Central memory CD8-positive, alpha-beta T cell (primary cell): ENCODE results near the gene BID.
A peak's percentile ranks its signal among the peaks of the same experiment; 100 is the strongest.

Experiments
- ATAC-seq: fragments of 150-1000 bp; cut with Tn5 transposase; replicated peaks from 2 replicates; pipeline ENCODE4 v1.10.0; 2022; ENCODE audit warnings: mild to moderate bottlenecking, moderate FRiP score, moderate number of reproducible peaks; ENCODE audit not compliant: poor library complexity, severe bottlenecking; ENCODE audit errors: extremely low read depth
- DNase-seq, 2 donors: peaks; one replicate each; pipeline ENCODE4 v3.0.0; 2021; ENCODE audit warnings: low spot score in 2 of 2
- H3K27ac Mint-ChIP-seq: one replicate; pipeline ENCODE4 v1.8.0; 2022; ENCODE audit warnings: low read depth, mild to moderate bottlenecking, moderate library complexity, mixed read lengths
- H3K27me3 Mint-ChIP-seq: one replicate; pipeline ENCODE4 v1.8.0; 2022; ENCODE audit warnings: mixed read lengths
- H3K36me3 Mint-ChIP-seq: one replicate; pipeline ENCODE4 v1.8.0; 2022; ENCODE audit warnings: mild to moderate bottlenecking, moderate library complexity, mixed read lengths; ENCODE audit not compliant: insufficient read depth
- H3K4me1 Mint-ChIP-seq: one replicate; pipeline ENCODE4 v1.8.0; 2022; ENCODE audit warnings: mixed read lengths
- H3K4me3 Mint-ChIP-seq: one replicate; pipeline ENCODE4 v1.8.0; 2022; ENCODE audit warnings: mild to moderate bottlenecking, moderate library complexity, mixed read lengths
- H3K9me3 Mint-ChIP-seq: one replicate; pipeline ENCODE4 v1.8.0; 2022; ENCODE audit warnings: mixed read lengths

The BID gene

DNA sequence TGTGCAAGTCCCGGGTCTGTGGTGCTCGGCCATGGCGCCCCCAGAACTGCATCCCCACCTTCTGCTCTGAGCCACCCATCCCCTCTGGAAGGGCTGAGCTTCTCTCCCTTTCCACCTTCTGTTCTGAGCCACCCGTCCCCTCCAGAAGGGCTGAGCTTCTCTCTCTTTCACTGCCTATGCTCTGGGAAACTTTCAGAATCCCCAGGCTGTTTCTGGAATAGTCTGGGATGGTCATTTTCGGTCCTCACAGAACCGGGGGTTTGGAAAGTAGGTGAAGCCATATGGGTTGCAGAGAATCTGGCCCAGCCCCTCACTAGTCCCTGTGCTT, 3.4 kb upstream of the BID start:
- DNase-seq (no peak), ATAC-seq (no peak)
- Mint-ChIP-seq H3K4me1 (peaks cover 84% of the 10 kb centered on the region), H3K4me3 (peak overlapping the region; percentile 99), H3K9me3 (no peaks in the 10 kb centered on the region), H3K36me3 (peaks cover 19% of the 10 kb centered on the region), H3K27ac (peak overlapping the region; percentile 98), H3K27me3 (no peaks in the 10 kb centered on the region)

DNA sequence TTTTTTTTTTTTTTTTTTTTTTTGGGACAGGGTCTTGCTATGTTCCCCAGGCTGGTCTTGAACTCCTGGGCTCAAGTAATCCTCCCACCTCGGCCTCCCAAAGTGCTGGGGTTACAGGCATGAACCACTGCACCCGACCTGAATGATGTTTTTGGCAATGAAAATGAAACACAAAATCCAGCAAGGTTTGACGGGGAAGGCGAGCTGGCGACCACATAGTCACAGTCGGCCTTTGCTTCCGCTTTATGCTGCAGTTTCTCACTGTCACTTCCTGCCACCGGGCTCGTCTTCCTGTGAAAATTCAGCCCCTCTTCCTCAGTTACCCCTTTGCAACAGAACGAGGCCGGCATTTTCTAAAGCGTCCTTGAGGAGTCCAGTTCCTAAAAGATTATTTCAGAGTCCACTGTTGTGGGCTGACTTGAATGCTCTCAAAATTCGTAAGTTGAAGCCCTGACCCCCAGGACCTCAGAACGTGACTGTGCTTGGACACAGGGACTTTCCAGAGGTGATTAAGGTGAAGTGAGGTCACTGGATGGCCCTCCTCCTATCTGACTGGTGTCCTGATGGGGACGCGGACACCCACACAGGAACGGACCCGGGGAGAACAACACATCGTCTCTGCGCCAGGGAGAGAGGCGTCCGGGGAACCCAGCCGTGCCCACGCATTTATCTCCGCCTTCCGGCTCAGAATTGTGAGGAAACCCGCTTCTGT, 2.9 kb upstream of the BID start:
- ATAC-seq (peak; percentile 69), DNase-seq (peak; percentile 54 to 75)
- H3K27me3 Mint-ChIP-seq, result no peaks in the 10 kb centered on the region
- no peaks in the 10 kb centered on the region for H3K9me3 Mint-ChIP-seq
- H3K27ac Mint-ChIP-seq, result peak overlapping the region; percentile 98
- H3K36me3 Mint-ChIP-seq, result peaks cover 19% of the 10 kb centered on the region
- peaks cover 83% of the 10 kb centered on the region for H3K4me1 Mint-ChIP-seq
- peak overlapping the region; percentile 99 for H3K4me3 Mint-ChIP-seq

DNA sequence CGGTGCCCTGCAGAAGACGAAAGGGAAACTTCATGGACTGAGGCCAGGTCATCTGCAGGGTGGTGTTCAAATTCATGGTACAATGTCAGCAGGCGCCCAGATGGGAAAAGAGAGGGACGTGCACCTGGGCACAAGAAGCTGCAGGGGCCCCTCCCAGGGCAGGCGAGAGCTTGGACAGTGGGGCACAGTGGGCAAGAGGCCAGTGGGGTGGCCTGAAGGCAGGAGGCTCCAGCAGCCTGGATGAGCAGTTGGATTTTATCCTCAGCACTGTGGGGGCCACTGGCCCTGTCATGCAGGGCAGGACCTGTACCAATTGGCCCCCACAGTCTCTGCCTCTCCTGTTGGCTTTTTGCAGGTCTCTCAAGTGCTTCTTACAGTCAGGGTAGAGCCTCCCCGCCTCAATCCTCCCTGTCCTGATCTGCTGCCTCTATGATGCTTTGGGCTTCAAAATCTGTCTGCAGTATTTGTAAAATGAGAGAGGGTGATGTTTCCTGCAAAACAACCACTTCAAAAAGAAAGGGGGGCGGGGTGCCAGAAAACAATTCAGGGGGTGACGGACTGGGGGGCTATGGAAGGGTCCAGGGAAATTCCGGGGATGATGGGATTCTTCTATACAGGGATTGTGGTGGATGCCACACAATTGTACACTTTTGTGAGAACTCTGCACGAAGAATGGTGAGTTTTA, 1.7 kb upstream of the BID start:
- no peaks in the 10 kb centered on the region for H3K9me3 Mint-ChIP-seq
- no peak for ATAC-seq
- peak overlapping the region; percentile 89 for H3K4me3 Mint-ChIP-seq
- DNase-seq, result no peak
- no peaks in the 10 kb centered on the region for H3K27me3 Mint-ChIP-seq
- peaks cover 19% of the 10 kb centered on the region for H3K36me3 Mint-ChIP-seq
- peaks cover 75% of the 10 kb centered on the region for H3K4me1 Mint-ChIP-seq
- H3K27ac Mint-ChIP-seq, result peak overlapping the region; percentile 98

DNA sequence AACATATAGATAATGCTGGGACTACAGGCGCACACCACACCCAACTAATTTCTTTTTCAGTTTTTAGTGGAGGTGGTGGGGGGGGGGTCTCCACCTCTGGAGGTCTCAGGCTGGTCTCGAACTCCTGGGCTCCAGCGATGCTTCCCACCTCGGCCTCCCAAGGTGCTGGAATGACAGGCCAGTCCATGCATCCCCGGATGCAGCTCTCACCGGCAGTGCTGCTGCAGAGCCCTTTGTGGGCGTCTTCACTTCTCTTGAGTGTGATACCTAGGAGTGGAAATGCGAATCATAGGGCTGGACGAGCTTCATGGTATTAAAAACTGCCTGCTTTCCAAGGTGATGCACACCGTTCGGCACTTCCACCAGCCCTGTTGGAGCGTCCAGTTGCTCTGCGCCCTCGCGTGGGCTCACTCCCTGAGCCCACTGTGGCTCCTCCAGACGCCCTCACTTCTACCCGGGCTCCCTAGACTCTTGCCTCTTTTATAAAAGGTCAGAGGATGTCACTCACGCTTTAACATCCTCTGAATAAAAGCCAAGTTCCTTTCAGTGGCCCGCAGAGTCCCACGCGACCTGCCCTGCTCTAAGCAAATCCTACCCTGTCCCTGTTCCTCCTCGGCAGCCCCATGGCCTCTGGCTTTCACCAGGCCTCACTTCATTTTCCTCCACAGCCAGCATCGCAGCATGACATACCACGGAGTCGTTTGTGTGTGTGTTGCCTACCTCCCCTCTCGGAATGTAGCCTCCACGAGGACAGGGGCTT, 837 bp upstream of the BID start:
- Mint-ChIP-seq H3K27me3 (no peaks in the 10 kb centered on the region), H3K4me3 (peak overlapping the region; percentile 89), H3K4me1 (peaks cover 73% of the 10 kb centered on the region), H3K36me3 (peaks cover 23% of the 10 kb centered on the region), H3K9me3 (no peaks in the 10 kb centered on the region), H3K27ac (peak overlapping the region; percentile 98)
- DNase-seq (no peak), ATAC-seq (no peak)

DNA sequence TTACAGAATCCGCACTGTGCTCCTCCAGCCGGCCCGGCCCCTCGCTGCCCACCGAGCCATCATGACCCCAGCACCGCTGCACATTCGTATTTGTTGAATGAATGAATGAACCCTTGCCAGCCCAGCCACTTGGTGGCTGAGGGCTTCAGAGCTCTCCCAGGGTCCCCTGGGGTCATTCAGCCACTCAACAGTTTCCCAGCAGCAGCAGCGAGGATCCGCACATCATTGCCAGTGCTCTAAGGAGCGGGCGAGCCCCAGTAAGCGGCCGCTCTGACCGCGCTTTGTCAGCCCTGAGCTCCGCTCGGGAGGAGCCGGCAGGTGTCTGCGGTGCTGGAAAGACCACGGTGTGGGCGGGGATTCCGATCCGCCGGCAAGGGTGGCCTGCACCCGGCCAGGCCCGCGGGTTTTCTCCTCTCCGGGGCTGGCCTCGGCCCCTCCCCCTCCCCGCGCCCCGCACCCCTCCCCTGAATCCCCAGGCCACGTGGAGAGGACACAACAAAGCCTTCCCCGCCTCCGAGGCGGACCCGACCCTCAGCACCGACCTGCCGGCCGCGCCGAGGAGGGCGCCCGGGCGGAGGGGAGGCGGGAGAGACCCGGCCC, 563 bp downstream of the BID start:
- peak; percentile 40 to 55 for DNase-seq
- no peaks in the 10 kb centered on the region for H3K27me3 Mint-ChIP-seq
- H3K27ac Mint-ChIP-seq, result peak overlapping the region; percentile 82
- peaks cover 22% of the 10 kb centered on the region for H3K36me3 Mint-ChIP-seq
- peak; percentile 54 for ATAC-seq
- H3K9me3 Mint-ChIP-seq, result no peaks in the 10 kb centered on the region
- peak overlapping the region; percentile 89 for H3K4me3 Mint-ChIP-seq
- peaks cover 69% of the 10 kb centered on the region for H3K4me1 Mint-ChIP-seq

DNA sequence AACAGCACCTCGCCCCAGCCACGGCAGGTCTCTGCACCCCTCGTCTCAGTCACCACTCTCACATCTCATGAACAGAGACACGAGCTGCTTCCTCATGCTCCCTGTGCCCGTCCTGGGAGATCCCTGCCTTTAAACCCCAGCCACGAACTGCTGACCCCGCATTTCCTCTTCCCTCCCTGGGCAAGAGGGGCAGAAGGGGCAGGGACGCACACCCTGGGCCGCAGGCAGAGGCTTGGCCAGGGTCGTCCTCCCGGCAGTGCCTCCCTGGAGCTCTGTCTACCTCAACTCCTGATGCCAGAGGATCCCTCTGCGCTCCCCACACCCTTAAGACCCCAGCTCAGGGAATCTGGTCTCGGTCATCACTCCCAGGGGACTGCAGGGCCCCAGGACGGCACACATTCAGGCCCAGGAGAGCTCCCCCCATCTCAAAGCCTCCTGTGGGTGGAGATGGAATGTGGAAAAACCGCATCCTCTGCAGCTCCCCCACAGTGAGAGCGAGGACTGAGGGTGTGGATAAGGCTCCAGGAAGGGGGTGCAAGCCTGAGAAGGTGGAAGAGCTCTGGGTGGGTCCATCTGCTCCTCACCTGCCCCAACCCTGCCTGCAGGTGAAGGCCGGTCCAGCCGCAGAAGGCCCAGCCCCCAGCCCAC, 1.2 kb downstream of the BID start:
- Mint-ChIP-seq H3K27ac (peak overlapping the region; percentile 82), H3K4me3 (peak overlapping the region; percentile 89), H3K9me3 (no peaks in the 10 kb centered on the region), H3K4me1 (peaks cover 64% of the 10 kb centered on the region), H3K27me3 (no peaks in the 10 kb centered on the region), H3K36me3 (peaks cover 22% of the 10 kb centered on the region)
- ATAC-seq (no peak), DNase-seq (no peak)

DNA sequence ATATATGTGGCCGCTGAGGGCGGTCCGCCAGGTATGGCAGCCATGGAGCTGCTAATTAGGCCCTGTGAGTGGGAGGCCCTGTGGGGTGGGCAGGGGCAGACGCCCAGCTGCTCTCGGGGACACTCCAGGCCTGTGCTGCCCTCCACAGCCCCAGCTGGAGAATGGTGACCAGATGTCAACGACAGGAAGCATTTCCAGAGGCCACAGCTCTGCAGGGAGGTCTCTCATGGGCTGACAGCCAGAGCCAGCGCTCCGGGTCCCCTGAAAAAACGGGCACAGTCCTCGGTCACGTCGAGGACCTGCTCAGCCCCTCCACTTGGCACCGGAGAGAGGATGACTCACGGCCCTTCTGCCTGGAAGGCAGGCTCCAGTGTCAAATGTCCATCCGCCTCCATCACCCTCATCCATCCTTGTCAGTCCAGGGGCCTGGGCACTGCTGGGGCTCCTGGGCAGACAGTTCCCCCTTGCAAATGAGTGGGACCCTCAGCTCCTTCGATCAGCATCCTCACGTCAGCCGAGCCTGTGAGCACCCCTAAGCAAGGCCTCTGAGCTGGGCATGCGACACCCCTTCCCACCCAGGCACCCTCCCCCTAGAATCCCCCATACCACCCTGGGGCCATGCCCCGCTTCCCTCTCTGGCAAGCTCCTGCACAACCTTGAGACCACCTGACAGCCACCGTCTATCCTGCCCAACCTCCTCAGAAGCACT, 1.9 kb downstream of the BID start:
- Mint-ChIP-seq H3K4me1 (peaks cover 64% of the 10 kb centered on the region), H3K36me3 (peaks cover 21% of the 10 kb centered on the region), H3K9me3 (no peaks in the 10 kb centered on the region), H3K27ac (peak overlapping the region; percentile 82), H3K4me3 (peak overlapping the region; percentile 89), H3K27me3 (no peaks in the 10 kb centered on the region)
- DNase-seq (no peak), ATAC-seq (no peak)

DNA sequence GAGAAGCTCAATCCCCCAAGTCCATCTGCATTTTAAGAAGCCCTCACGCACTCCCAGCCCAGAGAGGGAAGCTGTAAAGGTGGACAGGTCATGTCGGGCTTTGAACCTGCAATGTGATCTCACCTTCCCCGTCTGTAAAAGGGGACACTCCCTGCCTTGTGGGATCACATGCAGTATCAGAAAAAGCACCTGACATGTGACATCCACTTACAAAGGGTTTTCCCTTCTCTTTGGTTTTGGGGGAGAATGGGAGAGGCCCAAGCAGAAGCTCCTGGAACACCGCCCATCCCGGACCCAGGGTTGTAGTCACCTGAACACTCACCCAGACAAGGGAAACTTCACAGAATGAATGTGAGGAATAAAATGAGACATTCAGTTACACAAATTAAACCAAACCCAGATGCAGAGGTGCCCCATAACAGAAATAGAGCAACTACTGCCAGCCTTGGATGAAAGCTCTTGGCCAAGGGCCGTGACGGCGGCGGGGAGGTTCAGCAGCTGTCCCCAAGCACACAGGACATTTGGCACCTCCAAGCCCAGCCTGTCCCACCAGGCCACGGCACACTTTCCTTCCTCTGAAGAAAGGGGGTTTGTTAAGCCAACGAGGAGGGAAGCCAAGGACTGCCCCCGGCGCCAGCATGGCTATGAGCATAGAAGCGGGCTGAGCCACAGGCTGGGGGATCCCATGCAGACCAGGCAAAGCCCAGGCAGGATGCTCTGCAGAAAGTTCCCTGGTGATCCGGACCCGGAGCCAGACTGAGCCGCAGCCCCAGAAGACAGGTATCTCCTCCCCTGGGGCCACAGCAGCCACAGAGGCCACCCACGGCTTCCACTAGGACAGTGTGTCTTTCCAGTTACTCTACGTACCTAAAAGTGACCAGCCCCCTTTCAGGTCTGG, 3.8 kb downstream of the BID start:
- Mint-ChIP-seq H3K4me3 (peak overlapping the region; percentile 31), H3K36me3 (peaks cover 11% of the 10 kb centered on the region), H3K4me1 (peaks cover 51% of the 10 kb centered on the region), H3K27ac (peak overlapping the region; percentile 61), H3K9me3 (no peaks in the 10 kb centered on the region), H3K27me3 (no peaks in the 10 kb centered on the region)
- DNase-seq (no peak), ATAC-seq (no peak)

DNA sequence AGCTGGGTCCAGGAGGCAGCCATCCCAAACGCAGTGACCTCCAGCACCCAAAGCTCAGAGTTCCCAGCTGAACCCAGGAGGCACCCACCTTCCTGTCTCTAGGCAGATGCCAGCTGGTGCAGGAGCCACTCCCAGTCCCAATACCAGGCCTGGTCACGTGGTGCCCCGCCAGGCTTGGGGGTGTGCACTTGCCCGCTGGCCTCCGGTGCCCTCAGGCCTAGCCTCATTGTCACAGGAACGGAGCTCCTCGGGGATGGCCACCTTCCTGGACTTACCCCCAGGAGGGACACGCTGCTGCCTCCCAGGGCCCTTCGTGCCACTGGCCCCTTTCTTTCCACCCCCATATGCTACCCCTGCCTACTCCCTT, 4.6 kb downstream of the BID start:
- Mint-ChIP-seq H3K27me3 (no peaks in the 10 kb centered on the region), H3K27ac (peak overlapping the region; percentile 61), H3K9me3 (no peaks in the 10 kb centered on the region), H3K4me1 (peaks cover 50% of the 10 kb centered on the region), H3K36me3 (peaks cover 11% of the 10 kb centered on the region), H3K4me3 (peak overlapping the region; percentile 31)
- no peak for DNase-seq
- no peak for ATAC-seq

DNA sequence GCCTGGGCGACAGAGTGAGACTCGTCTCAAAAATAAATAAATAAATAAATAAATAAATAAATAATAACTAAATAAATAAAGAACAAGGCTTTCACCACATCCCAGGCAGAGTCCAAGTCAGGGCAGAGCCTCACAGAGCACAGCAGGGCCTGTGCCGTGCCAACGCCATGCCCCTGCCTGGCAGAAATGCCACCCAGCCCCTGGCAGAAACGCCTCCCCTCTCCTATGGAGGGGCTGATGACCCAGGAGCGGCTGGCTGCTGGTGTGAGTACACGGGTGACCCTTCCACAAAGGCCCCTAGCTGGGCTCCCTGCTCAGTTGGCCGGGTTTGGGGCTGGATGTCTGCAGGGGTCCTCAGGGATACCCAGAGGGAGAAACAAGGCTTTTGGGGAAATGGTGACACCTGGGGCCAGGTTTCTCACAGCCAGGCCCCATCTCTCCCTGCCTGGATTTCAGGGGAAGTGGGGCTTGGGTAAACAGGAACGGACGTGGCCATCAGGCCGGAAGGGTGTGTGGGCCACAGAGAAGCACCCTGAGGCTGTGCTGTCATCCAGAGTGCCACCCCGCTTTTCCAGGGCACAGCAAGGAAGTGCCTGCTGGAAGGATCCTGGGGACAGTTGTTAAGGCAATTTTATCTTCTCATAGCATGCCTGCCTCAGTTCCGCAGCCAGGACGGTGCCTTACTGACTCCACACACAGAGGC, 5.1 kb downstream of the BID start:
- peak overlapping the region; percentile 61 for H3K27ac Mint-ChIP-seq
- DNase-seq (no peak), ATAC-seq (no peak)
- peak overlapping the region; percentile 31 for H3K4me3 Mint-ChIP-seq
- peaks cover 12% of the 10 kb centered on the region for H3K36me3 Mint-ChIP-seq
- peaks cover 55% of the 10 kb centered on the region for H3K4me1 Mint-ChIP-seq
- H3K27me3 Mint-ChIP-seq, result no peaks in the 10 kb centered on the region
- H3K9me3 Mint-ChIP-seq, result no peaks in the 10 kb centered on the region
